Measurements from ENCODE around the gene STARD7. TPM values are rescaled to one million over a fixed set of nuclear protein-coding genes. Genes with fewer than 3 reads are reported as not detected.

Gene STARD7
- total and polyA plus RNA-seq, 10 of the 15 experiments (the other 5 are each of a cell fraction or from before 2014, with no cell fraction given): 85.4 to 237 (median 153) TPM

DNA sequence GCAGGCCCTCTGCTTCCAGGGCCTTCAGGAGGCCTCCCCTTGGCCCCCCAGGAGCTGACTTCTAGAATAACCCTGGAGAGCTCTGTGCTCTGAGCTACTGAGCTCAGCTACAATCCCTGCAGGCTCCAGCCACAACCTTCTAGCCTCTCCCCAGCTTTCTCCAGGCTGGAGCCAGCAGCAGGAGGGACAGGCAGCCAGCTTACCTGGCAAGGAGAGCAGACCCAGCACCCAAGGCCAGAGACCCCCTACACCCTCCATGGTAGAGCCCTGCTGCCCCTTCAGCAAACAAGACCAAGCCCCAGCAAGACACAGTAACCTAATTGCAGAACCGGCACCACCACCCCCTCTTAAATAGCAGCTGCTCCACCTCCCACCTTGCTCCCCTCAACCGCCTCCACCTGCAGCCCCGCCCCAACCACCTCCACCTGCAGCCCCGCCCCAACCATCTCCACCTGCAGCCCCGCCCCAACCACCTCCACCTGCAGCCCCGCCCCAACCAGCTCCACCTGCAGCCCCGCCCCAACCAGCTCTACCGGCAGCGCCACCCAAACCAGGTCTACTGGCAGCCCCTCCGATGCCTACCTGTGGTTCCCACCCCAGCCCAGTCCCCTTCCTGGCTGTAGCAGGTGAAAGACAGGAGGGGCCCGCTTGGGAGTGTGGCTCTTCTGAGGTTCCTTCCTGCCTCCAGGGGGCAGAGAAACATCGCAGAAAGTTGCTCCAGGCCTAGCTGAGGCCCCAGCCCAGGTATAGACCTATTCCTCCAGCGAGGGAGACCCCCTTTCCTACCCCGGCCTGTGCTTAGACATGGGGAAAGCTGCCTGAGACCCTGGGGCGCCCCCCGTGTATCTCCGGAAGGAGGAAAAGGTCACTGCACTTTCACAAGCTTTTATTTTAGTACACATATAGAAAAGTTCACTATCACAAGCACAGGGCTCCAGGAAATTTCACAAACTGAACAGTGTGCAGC is 70.2 kb downstream of the STARD7 start, which contains the start of gene ASTL (continued):
- TF ChIP-seq, protein P1, sequence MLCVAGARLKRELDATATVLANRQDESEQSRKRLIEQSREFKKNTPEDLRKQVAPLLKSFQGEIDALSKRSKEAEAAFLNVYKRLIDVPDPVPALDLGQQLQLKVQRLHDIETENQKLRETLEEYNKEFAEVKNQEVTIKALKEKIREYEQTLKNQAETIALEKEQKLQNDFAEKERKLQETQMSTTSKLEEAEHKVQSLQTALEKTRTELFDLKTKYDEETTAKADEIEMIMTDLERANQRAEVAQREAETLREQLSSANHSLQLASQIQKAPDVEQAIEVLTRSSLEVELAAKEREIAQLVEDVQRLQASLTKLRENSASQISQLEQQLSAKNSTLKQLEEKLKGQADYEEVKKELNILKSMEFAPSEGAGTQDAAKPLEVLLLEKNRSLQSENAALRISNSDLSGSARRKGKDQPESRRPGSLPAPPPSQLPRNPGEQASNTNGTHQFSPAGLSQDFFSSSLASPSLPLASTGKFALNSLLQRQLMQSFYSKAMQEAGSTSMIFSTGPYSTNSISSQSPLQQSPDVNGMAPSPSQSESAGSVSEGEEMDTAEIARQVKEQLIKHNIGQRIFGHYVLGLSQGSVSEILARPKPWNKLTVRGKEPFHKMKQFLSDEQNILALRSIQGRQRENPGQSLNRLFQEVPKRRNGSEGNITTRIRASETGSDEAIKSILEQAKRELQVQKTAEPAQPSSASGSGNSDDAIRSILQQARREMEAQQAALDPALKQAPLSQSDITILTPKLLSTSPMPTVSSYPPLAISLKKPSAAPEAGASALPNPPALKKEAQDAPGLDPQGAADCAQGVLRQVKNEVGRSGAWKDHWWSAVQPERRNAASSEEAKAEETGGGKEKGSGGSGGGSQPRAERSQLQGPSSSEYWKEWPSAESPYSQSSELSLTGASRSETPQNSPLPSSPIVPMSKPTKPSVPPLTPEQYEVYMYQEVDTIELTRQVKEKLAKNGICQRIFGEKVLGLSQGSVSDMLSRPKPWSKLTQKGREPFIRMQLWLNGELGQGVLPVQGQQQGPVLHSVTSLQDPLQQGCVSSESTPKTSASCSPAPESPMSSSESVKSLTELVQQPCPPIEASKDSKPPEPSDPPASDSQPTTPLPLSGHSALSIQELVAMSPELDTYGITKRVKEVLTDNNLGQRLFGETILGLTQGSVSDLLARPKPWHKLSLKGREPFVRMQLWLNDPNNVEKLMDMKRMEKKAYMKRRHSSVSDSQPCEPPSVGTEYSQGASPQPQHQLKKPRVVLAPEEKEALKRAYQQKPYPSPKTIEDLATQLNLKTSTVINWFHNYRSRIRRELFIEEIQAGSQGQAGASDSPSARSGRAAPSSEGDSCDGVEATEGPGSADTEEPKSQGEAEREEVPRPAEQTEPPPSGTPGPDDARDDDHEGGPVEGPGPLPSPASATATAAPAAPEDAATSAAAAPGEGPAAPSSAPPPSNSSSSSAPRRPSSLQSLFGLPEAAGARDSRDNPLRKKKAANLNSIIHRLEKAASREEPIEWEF (IDR thresholded peaks at IDR 0.05; ENCODE audit: insufficient replicate concordance, low read depth, low read length): no peak
- 0 out of 4 replicates have a peak, but pooled peaks of 1 of the 2 experiments have one; percentile 8 for TF ChIP-seq BHLHE40 (IDR thresholded peaks at IDR 0.05; ENCODE audit: borderline replicate concordance in 1 of 2, low read depth in 2 of 2, low read length in 1 of 2)
- no peak for TF ChIP-seq SKIL (IDR thresholded peaks at IDR 0.05; ENCODE audit: low read depth, poor library complexity, severe bottlenecking)
- no peak for TF ChIP-seq EGR1 (IDR thresholded peaks at IDR 0.05; ENCODE audit: borderline replicate concordance in 1 of 2, low read depth in 2 of 2, low read length in 2 of 2)
- no peak for TF ChIP-seq E4F1 (IDR thresholded peaks at IDR 0.05; ENCODE audit: borderline replicate concordance, partially characterized antibody)
- no peak for TF ChIP-seq ZNF622 (IDR thresholded peaks at IDR 0.05)
- TF ChIP-seq PAX8 (IDR thresholded peaks at IDR 0.05): peak; percentile 70; the same call in 1 of the 2 replicates
- no peak for TF ChIP-seq EP300 (IDR thresholded peaks at IDR 0.05; ENCODE audit: borderline replicate concordance in 1 of 2, control insufficient read depth in 1 of 2, low read depth in 2 of 2, low read length in 2 of 2)
- no peak for TF ChIP-seq HSF1 (IDR thresholded peaks at IDR 0.05; ENCODE audit: low read depth, low read length)
- no peak for TF ChIP-seq SMAD5 (IDR thresholded peaks at IDR 0.05; ENCODE audit: low read depth)
- peak; percentile 65 for TF ChIP-seq MEF2B (IDR thresholded peaks at IDR 0.05; ENCODE audit: partially characterized antibody, poor library complexity, severe bottlenecking)
- peak; percentile 94 for TF ChIP-seq SMC3 (IDR thresholded peaks at IDR 0.05; ENCODE audit: borderline replicate concordance, low read length)
- TF ChIP-seq TAF1 (IDR thresholded peaks at IDR 0.05; ENCODE audit: borderline replicate concordance, low read depth, low read length): no peak

Data from GM12878 (cell line).